ENCODE results near the gene CAMK2D.
"Not testable (repeated sequence)": the region's sequence is repeated elsewhere in the genome, so short reads cannot be mapped to it uniquely, and the experiment has no call there.

CAMK2D gene

DNA sequence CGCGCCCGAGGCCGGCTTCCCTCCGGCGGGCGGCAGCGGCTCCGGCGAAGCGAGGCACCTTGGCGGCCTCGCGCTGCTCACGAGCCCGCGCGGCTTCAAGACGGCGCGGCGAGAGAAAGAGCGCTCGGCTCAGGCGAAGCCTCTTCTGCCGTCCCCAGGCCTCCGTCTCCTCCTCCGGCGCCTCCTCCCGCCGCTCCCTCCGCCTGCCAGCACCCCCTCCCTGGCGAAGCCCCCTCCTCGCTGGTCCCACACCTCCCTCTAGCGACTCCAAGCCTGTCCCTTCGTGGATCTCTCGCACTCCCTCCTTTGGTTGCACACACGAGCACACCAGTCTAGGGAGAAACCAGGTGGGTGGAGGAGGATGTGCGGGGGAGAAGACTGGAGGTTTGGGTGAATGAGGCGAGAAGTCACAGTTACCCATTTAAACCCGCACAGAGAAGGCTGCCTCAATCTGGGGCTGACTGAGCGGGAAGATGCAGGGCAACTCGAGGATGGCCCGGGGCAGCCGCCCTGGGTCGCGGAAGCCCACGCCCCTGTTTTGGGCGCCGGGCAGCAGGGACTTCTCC, at the start of gene CAMK2D:
Gene CAMK2D, minus strand, starts transcription at position 119 of the 566 bp plus-strand sequence. CDS start 670 bp downstream, outside the sequence.
- peak; percentile 87 for DNase-seq

DNA sequence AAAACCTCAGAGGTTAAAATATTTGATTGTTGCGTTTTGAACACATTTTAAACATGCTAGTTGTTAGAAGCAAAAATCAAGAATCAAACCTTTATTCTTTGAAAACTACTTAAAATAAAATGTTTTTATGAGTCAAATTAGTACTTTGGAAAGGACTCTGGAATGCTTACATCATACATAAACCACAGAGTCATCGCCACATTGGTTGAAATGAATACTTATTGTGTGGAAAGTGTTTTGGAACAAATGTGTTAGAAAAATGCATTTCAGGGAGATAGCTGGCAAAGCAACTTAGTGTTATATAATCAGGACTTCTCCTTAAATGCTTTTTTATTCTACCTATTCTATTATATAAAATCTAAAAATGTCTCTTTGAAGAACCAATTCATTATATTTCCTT, 49.4 kb upstream of the CAMK2D start:
- no peak for DNase-seq

DNA sequence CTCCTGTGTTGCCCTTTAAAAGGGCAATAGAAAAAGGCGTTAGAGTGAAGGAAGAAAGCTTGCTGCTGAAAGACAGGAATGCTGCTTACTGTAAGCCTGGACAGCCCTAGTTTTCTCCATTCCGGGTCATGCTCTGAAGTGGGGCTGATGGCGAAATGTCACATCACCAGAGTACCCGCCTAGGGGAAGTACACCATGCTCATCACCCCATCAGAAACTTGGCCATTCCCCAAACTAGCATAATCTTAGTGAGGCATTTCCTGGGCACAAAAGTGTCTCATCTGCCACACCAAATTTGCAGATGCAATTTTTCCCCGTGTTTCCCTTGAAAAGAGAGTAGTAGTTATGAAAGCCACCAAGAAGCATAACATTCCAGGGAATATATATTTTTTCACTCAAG, 47.8 kb upstream of the CAMK2D start:
- no peak for DNase-seq

DNA sequence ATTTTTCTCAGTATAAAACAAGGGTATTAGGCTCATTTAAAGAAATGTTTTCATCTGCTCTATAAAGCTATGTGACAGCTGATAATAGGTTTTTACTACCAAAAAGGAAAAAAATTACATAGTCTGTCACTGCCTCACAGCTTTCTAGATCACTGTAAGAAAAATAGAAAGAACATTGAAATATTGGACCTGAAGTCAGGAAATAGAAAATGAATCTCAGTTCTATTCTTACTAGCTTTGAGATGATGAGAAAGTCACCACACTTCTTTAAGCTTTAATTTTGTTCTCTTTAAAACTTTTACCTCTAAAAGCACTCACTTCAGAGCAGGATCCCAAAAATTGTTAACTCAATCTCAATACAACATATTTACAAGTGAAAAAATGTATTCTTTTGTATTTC, 45.3 kb upstream of the CAMK2D start:
- DNase-seq = no peak

DNA sequence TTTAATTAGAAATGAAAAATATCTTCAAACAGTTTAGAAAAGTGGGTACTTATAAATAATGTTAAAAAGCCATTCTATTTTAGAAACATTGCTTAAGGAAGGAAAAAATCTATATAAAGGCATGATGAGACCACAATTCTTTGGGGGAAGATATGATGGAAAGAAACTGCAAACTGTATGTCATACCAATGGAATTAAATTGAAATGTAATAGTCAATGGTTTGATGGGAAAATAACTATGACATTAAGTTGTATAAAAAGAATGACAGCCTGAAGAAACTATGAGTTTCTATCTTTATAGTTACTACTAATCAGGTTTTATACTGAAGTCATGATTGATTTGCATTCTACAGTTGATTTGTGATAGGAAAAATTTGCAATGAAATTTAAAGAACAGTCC, 40.3 kb upstream of the CAMK2D start:
- DNase-seq = no peak

DNA sequence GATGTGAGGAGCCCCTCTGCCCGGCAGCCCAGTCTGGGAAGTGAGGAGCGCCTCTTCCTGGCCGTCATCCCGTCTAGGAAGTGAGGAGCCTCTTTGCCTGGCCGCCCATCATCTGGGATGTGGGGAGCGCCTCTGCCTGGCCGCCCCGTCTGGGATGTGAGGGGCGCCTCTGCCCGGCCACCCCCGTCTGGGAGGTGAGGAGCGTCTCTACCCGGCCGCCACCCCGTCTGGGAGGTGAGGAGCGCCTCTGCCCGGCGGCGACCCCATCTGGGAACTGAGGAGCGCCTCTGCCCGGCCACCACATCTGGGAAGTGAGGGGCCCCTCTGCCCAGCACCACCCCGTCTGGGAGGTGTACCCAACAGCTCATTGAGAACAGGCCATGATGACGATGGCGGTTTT, 34.8 kb upstream of the CAMK2D start:
- DNase-seq = not testable (repeated sequence)

DNA sequence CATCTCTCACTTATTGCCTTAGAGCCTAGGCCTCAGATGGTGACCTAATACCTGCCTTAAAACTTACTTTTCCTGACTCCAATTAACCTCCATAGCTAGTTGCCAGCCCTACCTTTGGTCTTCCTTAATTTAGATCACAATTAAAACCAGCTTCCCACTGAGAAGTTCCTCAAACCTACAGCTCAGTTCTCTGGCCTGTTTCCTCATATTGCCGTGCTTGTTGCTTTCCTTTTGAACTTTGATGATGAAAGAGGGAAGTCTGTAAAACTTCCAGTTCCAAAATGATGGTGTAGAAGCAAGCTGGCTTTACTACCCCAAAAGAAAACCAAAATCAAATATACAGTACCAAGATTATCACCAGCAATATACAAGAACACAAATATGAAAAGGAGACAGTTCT, 28.9 kb upstream of the CAMK2D start:
- no peak for DNase-seq

DNA sequence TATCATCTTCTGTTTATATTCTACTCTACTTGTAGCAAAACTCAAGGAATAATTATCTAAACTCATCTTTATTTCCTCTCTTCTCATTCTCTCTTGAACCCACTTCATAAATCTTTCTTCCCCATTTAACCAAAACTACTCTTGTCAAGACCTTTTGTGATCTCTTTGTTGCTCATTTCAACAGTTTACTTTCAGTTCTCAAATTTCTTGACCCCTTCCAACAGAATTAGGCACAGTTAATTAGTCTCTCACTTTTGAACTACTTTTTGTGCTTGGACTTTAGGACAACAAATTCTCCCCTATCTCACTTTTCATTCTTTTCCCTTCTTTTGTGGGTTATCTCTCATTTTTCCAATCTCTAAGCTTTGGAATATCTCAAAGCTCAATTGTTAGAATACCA, 27.4 kb upstream of the CAMK2D start:
- no peak for DNase-seq

DNA sequence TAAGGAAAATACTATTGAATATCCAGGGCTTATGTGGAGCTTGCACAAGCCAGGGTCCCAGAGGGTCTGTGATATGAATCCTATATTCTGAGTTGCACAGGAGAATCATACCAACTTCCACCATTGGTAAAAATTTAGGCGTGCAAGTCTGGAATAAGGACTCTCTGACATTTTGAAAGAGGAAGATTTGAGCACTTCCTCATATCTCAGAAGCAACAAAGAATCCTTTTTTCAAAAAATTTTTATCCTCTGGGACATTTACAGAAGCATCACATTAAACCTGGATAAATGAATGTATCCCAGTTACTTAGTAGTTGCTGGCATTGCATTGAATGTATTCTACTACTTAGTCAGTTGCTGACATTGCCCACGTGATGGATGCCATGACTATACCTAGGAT, 24.2 kb upstream of the CAMK2D start:
- no peak for DNase-seq

DNA sequence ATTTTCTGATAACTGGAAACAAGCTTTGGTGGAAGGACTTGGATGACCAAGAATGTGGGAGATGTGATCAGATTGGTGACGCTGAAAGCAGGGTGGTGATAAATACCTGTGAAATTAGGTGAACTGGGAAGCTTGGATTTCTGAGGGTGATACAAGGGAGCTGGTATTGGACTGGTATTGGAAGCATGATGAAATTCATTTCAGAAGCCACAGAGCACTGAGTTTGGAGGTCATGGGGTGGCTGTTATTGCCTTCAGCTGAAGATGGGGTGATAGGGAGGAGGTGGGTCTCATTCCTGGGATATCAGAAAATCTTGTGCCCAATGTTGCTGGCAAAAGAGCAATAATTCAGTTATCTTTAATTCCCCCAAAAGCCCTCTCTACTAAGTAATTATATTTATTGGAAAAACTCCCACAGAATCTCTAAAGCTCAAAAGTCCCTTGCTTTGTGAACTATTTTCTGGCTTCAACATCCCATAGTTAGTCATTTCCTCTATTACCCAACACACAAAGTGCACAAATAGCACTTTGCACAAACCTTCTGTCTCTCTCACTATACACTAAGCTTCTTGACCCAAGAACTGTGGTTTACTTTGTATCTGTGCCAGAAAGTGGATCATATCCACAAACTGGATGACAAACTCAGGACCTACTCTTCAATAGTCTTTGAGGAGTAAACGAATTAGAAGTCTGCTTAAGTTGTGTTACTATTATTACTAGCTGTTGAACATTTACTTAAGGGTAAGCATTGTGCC, 23.1 kb upstream of the CAMK2D start:
- no peak for DNase-seq

DNA sequence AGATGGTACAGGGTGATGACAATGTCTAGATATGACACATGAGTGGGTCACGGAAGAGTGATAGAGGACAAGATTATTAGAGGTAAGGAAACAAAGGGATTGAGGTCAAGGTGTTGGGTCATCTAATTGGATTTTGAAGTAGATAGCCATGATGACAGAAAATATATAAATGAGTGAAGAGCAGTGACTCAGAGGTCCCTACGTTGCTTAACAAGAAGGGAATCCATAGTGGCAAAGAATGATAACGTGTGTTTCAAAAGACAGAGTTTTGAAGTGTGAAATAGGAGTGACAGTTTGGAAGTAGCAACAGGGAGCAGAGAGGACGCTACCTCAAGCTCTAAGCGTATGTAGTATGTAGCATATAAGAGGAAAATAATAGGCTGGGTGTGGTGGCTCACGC, 22.2 kb upstream of the CAMK2D start:
- DNase-seq = no peak

DNA sequence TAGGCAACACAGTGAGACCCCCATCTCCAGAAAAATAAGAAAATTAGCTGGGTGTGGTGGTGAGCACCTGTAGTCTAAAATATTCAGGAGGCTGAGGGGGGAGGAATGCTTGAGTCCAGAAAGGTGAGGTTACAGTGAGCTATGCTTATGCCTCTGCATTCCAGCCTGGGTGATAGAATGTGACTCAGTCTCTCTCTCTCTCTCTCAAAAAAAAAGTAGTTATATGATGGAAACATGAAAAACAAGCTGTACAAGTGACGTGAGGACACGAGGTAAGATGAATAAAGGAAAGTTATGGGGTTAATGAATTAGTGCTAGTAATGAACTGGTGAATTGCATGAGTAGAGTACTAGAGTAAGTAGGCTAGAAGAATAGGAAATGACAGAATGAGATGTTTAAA, 21.8 kb upstream of the CAMK2D start:
- no peak for DNase-seq

DNA sequence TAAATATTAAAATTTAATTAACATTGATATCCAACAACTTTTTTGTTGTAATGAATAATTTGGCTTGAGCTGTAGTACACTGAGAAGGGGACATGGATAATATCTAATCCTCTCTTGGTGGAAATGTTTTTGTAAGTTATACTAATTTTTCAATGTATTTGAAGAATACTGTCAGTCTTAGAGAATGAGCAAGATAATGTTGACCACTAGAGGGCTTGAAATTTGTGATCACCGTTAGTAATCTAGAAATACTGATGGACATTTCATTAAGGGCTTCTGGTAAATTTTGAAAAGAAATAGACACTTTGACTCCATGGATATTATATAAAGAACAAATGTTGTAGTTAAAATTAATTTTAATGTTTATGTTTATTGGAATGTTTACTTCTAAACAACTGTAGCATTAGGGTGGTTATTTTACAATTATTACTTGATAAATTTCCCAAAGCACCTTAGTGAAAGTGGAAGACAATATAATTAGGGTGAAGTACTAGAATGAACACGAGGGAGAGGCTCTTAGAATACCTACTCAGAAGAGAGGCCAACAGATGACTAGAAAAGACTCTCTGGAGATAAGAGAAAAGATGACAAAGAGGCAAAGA, 20.0 kb upstream of the CAMK2D start:
- no peak for DNase-seq

DNA sequence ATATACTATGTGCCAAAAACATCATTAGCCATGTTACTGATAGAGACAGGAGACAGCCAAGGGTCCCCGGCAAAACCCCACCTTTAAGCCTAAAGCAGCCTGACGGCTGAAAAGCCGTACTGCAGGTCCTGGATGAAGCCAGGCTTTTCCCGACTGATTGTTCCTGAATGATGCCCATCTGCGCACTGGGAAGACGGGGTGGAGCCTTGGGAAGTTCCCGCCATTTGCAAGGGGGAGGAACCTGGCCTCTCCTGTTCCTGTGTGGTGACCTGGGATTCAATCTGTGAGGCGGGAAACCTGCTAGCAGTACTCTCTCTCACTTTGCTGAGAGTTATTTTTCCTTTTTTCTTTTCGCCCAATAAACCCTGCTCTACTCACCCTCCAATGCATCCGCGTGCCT, 15.1 kb upstream of the CAMK2D start:
- no peak for DNase-seq

DNA sequence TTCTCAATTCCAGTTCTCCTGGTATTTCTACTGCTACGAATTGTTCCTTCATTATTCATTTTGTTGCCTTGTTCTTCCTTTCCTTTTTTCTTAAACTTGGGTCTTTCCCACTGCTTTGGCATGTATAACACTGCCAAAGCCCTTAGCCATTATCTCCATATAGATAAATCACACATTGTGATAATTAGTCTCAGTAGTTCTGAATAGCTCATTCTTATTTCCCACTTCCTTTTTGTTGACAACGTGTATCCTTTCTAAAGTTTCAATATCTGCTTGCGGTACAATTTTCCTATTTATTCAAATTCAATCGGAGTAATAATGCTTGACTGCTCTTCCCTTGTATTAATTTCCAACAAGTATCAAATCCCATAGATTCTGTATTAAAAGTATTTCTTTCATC, 14.5 kb upstream of the CAMK2D start:
- DNase-seq = no peak

DNA sequence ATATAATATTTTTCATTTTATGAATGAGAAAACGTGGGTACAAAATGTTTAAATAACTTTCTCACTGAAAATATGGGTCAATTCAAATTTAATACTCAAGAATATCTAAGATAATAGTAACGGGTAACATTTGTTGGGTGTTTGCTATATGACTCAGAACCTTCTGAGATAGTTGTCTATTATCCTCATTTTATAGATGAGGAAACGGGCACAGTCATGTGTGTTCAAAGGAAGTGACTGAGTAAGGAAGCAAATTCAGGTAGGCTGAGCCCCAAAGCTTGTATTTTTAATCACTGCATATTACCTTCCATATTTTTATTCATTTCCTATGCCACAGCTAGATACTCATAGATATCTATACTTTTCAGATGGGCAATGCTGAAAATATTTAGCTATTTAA, 12.2 kb upstream of the CAMK2D start:
- DNase-seq = no peak

DNA sequence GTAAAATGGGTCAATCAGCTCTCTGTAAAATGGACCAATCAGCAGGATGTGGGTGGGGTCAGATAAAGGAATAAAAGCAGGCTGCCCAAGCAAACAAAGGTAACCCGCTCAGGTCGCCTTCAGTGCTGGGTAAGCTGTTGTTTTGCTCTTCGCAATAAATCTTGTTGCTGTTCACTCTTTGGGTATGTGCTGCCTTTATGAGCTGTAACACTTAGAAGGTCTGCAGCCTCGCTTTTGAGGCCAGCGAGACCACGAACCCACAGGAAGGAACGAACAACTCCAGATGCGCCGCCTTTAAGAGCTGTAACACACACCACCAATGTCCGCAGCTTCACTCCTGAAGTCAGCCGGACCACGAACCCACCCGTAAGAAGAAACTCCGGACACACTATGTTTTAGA, 11.5 kb upstream of the CAMK2D start:
- peak; percentile 0 for DNase-seq

DNA sequence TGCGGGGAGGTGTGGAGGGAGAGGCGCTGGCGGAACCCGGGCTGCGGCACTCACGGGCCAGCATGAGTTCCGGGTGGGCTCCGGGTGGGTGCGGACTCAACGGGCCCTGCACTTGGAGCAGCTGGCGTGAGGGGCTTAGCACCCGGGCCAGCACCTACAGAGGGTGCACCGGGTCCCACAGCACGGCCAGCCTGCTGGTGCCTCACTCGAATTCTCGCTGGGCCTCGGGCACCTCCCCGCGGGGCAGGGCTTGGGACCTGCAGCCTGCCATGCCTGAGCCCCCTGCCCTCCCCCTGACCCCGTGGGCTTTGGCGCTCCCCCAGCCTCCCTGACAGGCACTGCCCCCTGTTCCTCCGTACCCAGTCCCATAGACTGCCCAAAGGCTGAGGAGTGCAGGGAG, 10.8 kb upstream of the CAMK2D start:
- no peak for DNase-seq

DNA sequence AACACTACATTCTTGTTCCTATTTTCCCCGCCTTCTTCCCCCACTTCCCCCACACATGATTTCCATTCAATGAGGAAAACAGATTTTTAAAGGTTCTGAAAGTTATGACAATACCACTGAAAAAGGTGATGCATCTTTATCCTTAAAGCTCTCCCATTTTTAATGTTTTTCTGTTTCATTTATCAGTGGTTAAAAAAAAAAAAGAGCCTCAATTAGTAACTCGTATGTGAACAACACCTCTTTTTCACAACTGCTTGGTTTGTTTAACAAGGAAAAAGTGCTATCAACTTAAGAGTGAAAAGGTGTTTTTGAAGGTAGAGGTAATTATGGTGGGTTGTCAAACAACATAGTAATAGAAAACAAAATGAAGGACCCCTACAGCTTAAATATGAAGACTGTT, 8.2 kb upstream of the CAMK2D start:
- peak; percentile 0 for DNase-seq

DNA sequence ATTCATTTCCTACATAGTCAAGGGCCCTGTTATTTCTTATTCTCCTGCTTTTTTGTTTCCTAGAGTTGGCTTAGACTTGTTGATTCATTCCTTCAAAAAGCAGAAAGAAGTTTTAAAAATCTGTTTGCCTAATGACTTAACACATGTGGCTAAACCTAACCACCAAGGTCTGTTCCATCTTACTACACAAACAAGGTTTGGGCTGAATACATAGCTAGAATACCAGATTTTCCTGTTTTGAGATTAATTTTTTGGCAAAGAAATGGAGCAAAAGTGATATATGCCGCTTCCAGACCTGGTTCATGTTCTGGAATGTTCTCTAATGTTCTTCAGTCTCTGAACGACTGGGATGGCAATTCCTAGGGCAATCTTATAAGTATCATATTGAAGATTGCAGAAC, 7.4 kb upstream of the CAMK2D start:
- no peak for DNase-seq

DNA sequence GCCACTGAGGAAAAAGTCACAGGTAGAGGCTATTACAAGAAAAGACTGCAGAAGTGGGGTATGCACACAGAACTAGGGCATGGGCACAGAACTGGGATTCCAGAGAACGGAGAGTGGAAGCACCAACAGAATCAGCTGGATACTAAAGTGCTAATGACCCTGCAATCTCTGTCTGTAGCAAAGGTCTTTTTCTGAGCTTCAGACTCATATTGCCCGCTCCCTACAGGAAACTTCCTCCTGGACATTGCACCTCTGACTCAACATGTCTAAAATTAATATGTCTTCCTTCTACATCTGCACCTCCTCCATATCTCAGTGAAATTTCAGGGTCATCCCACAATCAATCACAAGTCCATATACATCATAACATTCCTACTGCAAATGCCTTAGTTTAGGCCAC, 5.3 kb upstream of the CAMK2D start:
- no peak for DNase-seq

DNA sequence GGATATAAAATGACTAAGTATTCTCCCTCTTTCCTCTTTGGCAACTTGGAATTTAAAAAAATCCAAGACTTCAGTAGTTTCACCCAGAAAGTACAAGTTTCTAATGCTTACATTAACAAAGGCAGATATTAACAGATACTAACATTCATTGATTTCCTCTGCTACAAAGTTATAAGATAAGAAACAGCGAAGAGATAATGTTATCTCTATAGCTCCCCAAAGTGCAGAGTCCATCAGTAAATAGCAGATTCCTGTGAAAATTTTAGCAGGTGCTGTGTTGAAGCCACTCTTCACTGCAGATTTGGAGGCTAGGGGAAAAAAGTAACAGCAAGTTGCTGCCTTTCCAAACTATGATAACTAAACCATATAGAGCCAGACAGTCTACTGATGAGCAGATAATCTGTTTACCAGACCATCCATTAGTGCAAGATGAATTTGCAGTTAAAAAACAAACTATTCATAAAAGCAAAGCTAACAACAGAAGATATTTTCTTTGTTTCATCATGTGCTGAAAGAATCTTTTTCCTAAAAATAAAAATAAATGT, 3.3 kb upstream of the CAMK2D start:
- DNase-seq = no peak

DNA sequence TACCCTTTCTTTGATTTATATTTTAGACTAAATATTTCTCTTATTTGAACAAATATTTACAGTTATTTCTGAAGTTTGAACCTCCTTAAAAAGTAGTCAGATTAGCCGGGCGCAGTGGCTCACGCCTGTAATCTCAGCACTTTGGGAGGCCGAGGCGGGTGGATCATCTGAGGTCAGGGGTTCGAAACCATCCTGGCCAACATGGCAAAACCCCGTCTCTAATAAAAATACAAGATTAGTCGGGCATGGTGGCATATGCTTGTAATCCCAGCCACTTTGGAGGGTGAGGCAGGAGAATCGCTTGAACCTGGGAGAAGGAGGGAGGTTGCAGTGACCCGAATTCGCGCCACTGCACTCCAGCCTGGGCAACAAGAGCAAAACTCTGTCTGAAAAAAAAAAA, 2.4 kb upstream of the CAMK2D start:
- DNase-seq = not testable (repeated sequence)

DNA sequence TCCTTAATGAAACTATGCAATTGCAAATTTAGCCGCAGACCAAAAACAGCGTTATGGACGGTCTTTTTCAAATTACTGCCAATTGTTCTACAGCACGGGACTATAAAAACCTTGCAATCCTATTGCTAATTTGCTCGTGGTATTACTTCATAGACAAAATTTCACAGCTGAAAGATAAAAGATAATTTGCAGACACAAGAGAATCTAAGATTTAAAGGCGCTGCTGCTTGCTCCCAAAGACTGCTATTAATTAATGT, 1.4 kb upstream of the CAMK2D start:
- no peak for DNase-seq
